SKM-1 (cell line): ENCODE data around the gene ELL.

ENCODE experiments used
- DNase-seq: peaks from one replicate; lab custom pipeline; 2025; ENCODE audit not compliant: unreplicated experiment; lab: John Stamatoyannopoulos, UW

Gene ELL

GRCh38 chr19:18506101-18506930, 15.6 kb downstream of the ELL start:
- DNase-seq = no peak

DNA sequence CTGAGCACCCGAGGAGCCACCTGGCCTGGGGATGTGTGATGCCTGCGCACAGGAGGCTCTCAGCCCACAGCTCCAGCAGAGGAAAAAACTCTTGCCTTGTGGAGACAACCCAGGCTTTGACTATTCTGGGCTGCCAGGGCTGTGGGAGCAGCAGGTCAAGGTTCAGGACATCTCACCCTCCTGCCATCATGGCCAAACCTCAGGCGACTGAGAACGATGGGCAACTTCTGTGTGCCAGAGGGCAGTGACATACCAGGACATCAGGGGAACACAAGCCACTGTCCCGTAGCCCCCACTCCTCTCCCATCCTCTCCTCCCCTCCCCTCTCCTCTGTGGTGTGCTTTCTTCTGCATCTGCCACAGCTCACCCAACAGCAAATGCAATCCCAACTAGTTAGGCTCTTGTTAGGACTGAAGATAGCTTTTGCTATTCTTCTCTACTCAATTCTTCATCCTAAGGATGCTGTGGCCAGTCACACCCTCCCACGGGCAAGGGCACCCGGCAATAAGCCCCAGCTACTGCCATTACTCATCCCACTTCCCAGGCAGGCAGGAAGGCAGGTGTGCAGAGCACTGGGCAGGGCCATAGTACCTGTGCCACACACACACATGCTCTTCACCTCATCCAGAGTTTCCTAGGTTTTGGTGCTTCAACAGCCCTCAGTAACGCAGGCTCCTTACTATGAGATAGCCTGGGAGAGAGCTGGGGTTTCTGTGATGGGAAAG, 16.8 kb downstream of the ELL start:
- no peak for DNase-seq

DNA sequence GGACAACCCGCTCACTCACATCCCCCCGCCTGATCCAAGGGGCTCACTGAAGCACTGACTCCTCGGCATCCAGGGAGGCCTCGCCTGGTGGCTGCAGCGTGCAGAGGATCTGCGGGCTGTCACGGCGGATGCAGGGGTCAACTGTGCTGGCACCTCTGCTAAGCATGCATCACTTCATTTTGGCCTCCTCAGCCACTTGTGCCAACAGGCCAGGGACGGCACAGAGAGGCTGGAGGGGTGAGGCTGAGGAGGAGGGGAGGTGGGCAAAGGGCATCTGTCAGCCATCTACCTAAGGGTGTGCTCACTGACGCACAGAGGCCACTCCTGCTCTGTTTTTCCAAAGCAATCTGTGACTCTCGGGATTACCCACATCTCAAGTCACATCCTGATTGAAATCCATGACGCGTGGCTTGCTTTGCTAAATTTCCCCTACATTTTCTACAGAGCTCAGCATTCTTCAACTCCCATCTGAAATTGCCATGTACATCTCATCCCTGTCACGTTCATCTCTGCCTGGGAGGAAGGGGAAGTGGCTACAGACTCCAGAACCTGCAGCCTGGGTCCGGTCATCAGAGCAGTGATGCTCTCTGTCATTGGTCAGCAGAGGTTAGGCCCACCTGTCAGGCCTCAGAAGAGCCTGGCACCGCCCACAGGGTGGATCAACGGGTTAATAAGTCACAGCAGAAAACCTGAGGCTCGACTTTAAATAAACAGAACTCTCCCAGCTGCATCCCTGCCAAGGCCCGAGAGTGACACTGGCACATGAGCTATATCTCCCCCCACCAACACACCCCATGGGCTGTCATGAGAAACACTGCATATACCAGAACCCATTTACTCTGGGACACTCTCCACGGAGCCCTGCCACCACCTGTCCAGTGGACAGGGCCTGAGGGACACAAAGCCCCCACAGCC, 17.6 kb downstream of the ELL start:
- no peak for DNase-seq

DNA sequence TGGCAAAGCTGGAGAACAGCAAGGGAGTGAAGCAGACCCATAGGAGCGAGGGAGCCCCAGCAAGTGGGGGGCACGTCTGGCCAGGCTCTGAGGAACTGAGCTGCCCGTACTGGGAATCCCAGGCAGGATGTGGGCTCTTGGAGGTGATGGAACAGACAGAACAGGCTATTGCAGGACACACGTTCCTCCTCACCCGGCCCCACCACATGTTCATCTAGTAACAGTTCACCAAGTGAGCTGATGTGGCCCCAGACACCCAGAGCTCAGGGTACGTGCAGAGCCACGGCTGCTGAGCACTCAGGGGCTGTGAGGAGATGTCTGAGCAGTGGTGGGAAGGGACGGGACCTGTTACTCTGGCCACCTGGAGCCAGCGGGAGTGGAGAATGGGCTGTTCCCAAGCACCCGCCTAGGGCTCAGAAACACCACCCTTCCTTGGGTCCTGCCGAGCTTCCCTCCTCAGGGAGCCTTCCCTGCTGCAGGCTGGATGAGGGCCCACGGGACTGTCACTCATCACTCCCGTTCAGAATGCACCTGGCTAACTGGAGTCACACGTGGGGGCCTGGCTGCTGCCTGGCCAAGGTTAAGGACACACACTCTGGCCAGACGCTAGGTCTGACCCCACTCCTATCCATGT, 18.4 kb downstream of the ELL start:
- DNase-seq = no peak

GRCh38 chr19:18502638-18503294, 19.1 kb downstream of the ELL start:
- DNase-seq = peak; percentile 16

GRCh38 chr19:18502246-18502637, 19.6 kb downstream of the ELL start:
- no peak for DNase-seq

DNA sequence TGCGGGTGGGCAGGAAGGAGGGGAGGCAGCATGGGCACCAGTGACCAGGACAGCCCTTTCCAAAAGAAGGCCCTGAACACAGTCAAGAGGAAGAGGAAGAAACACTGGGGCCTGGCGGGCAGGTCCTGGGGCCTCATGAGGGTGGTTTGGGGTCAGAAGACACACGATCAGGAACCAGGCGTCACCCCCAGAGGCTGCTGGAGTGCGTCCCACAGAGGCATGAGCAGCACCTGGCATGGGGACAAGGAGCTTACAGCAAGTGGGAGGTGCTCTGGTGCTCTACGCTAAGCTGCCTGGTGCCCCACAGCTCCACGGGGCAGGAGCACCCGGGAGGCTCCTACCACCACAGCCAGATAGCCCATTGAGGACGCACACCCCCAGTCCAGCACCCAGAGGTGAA, 20.0 kb downstream of the ELL start:
- no peak for DNase-seq

GRCh38 chr19:18501351-18501750, 20.5 kb downstream of the ELL start:
- DNase-seq = no peak

- DNase-seq = no peak
These were observed 21.1 kb downstream of the ELL start for GRCh38 chr19:18500799-18501198.

GRCh38 chr19:18500376-18500775, 21.5 kb downstream of the ELL start:
- no peak for DNase-seq

DNA sequence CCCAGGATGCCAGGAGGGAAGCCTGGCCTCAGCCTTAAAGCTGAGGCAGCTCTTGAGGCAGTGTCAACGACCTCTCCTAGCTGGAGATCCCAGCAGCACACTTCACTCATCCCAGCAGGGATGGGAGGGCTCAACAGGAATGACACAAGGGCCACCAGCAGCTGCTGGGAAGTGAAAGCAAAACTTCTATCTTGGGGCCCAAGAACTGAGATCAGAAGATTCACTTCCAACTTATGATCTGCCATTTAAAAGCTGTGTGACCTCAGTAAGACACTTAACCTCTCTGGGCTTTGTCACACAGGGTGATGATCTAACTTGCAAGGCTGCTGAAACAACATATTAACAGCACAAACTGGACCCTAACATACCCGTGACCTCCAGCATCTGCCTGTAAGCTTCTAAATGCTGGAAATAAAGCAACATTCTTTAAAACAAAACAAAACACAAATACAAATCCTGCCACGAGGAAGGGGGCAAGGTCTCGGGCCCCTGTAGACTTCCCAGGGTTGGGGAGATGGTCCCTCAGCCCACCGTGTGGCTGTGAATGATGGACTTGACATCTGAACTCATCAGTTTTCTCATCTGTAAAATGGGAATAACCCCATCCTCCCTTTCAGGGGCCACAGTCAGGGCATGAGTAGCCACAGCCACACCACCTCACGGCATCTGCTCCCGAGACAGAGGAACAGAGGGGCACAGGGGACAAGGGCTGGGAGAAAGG, 22.7 kb downstream of the ELL start:
- DNase-seq = no peak

DNA sequence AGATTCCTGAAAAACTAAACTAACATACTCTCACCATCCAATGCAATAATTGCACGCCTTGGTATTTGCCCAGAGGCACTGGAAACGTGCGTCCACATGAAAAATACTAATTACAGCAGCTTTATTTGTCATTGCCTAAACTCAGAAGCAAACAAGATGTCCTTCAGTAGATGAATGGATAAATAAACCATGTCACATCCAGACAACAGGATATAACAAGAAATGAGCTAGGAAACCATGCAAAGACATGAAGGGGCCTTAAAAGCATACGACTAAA, 25.0 kb downstream of the ELL start:
- no peak for DNase-seq

DNA sequence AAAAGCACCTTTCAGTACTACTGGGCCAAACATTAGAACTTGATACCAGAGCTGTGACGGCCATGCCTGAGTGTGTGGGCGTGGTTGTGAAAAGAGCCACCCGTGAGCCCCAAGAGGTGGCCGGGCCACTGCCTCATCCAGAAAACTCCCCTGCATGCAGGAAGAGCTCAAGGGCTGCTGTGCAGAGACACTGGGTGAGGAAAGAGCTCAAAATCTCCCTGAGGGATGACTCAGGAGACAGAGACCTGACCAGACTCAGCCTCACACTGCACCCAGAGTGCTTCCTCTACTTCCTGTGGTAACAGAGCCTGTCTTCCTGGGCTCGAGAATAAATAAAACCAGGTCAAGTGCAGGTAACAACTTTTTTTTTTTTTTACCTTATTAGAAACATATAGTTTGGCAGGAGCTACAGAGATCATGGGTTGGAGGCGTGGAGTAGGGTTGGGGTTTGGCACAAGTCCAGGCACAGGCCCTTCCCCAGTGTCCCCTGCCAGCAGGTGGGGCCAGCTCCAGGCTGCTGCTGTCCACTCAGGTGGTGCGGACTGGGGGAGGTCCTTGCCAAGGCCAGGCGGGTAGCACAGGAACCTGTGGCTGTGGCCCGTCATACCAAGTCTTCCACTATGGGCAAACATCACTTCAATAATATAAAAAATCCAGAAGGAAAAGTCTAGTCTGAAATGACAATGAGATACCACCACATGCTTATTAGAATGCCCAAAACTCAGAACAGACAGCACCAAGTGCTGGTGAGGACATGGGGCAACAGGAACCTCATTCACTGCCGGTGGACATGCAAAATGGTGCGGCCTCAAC, 25.5 kb downstream of the ELL start:
- DNase-seq = peak; percentile 79

DNA sequence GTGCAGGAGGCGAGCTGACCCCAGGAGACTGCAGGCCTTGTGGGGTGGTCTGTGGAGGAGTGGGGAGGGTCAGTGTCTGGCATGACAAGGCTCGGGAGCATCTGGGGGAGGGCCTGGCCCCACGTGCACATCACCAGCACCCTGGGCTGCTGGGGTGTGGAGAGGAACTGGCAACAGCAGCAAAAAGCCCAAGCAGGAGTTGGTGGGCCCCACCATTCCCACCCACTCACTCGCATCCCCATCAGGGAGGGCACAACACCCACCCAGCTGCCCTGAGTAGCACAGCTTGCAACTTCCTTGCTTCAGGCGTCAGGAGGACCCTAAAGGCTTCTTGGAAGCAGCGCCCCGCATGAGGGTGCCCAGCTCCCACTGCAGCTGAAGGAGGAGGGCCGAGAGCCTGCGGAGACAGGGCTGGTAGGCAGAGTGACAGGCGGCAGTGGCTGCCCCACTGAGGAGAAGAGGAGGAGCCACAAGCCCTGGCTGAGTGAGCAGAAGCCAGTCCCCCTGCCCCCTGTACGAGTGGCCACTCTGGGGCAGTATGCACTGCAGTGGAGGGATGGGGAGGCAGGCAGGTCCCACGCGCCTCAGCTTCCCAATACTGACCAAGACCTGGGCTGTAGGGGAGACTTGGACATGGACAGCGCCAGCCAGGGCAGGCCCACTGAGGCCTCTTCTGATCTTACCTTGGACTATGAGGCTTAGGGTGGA, 26.5 kb downstream of the ELL start:
- DNase-seq = no peak

GRCh38 chr19:18494267-18494607, 27.6 kb downstream of the ELL start:
- no peak for DNase-seq

DNA sequence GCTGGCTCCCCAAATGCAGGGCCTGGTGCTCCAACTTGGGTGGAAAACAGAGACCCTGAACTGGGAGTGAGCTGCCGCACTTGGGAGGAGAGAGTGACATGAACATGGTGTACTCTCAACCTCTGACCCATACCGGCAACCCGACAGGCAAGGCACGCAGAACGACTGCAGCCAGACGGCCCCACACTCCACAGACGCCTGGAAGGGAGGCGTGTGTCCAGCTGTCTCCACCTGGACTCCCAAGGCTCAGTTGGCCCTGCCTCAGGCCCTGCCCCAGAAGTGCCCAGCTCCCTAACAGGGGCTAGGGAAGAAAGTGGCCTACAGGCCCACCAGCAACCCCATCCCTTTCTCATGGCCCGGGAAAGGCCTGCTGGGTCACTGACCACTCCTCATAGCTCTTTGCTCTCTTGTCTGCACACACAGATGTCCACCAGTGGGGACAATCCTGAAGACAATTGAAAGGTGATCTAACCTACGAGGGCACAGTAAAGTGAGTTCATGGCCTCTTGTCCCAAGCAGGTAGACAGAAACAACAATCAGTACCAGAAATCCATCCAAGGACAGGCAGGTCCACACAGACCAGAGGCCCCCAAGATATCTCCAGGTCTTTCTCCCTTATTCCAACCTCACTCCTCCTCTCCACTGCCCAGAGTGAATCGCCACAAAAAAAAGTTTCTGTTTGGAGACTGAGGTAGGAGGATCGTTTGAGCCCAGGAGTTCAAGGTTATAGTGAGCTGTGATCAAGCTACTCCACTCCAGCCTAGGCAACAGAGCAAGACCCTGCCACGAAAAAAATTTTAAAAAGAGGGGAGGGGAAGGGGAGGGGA, 28.2 kb downstream of the ELL start:
- DNase-seq = no peak

DNA sequence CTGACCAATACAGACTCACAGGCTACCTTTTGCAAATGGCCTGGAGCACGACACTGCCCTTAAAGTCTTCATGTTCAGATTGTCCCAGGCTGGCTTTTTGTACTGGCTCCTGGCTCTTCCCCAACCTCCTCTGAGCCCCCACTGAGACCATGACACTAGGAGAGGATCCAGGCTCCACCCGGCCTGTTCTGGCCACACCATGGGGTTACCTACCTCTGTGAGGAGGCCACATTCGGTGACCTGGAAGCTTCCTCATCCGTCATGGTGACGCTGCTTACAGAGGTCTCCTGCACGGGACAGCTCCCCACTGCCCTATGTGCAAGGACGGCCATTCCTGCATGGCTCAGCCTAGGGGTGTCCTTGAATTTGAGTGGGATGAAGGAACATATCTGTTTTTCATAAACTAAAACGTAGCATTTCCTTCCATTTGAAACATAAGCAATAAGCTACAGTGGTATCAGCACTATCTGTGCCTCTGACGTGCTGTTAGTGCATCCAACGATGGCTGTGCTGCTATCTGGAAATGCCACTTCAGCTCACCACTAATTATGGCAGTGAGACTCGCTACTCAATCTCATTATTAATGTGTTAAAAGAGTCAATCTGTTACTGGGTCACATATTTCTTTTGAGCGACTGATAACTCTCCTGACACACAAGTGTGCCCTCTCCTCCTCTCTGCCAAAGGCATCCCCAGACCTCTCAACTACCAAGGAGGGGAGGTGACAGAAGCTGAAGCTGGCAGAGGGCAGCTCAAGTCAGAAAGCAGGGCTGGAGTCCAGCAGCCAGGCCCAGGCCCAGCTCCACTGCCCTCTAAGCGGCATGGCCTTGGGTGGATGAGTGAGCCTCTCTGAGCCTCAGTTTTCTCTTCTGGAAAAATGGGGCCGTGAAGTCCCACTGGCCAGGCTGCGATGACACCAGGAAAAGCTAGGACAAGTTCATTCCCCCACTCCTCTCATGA, 29.6 kb downstream of the ELL start:
- no peak for DNase-seq
